HepG2 (cell line): ENCODE data around the gene TRIO. TPM values are rescaled to one million over a fixed set of nuclear protein-coding genes. Genes with fewer than 3 reads are reported as not detected.

Experiments used
- ATAC-seq: fragments of 200-7000 bp; cut with Tn5 transposase; 3 replicates; pipeline ENCODE4 v1.9.1; 2020; ENCODE audit warnings: mild to moderate bottlenecking, moderate library complexity
- BruUV-seq: library from RNA; stranded (reverse); fragments of 400-500 nt; replicated peaks from 2 replicates; lab custom pipeline; 2021; lab: Mats Ljungman, UMichigan
- CTCF ChIA-PET: fragments of 300-600 bp; formaldehyde crosslinking; extraction: SDS; loops from one replicate; lab custom pipeline; 2021; ENCODE audit warnings: low total read pairs, inconsistent platforms, low intra/inter-chr PET ratio; lab: Yijun Ruan, JAX
- POLR2A ChIA-PET: fragments of 350-600 bp; sonication (Branson Sonifier 250); formaldehyde crosslinking; loops from one replicate; lab custom pipeline; 2020; ENCODE audit warnings: antibody characterized with exemption, inconsistent platforms; lab: Yijun Ruan, JAX
- DNase-seq: peaks from one replicate; pipeline ENCODE4 v3.0.0-alpha.2; 2015; ENCODE audit warnings: low spot score
- FAIRE-seq: peaks from 3 replicates; lab custom pipeline; 2011; peaks lifted over from hg19 to GRCh38; lab: Jason Lieb, UNC
- H2AFZ ChIP-seq: one replicate; pipeline ENCODE4 v1.6.1; 2011; ENCODE audit warnings: low read length, inconsistent platforms
- H3K27ac ChIP-seq: fragments of 300-600 bp; 3 replicates; pipeline ENCODE4 v1.8.0; 2011; ENCODE audit warnings: mixed run types, mild to moderate bottlenecking, mixed read lengths, low read length, inconsistent platforms; ENCODE audit not compliant: insufficient read depth; ENCODE audit errors: extremely low read length
- H3K27me3 ChIP-seq, 2 experiments: fragments of 200-600 bp in 1 of 2; 2 replicates in 1 of 2; 3 replicates in 1 of 2; pipeline versions ENCODE4 v1.6.0 to v1.8.0; 2011; ENCODE audit warnings: low read length in 2 of 2, mild to moderate bottlenecking in 2 of 2, moderate library complexity in 2 of 2, inconsistent platforms in 1 of 2; ENCODE audit not compliant: insufficient read depth in 2 of 2, control insufficient read depth in 1 of 2
- H3K36me3 ChIP-seq, 2 experiments: fragments of 200-600 bp in 1 of 2; replicated peaks in 1 of 2; 2 replicates in 1 of 2; 3 replicates in 1 of 2; pipeline versions ENCODE4 v1.5.1 to v1.8.0; 2011; ENCODE audit warnings: low read length in 2 of 2, inconsistent platforms in 1 of 2; ENCODE audit not compliant: insufficient read depth in 2 of 2, control insufficient read depth in 1 of 2
- H3K4me1 ChIP-seq: 2 replicates; pipeline ENCODE4 v1.5.1; 2012; ENCODE audit warnings: low read length, inconsistent platforms; ENCODE audit not compliant: insufficient read depth
- H3K4me2 ChIP-seq: 2 replicates; pipeline ENCODE4 v1.6.0; 2011; ENCODE audit warnings: low read depth, low read length, inconsistent platforms
- H3K4me3 ChIP-seq, 3 experiments: fragments of 200-600 bp in 1 of 3; sonication (generic), shearing (Covaris generic) in 1 of 3; replicated peaks in 1 of 3; 2 replicates each; pipeline ENCODE4 v1.5.1; 2011 to 2016; ENCODE audit warnings: low read length in 3 of 3, inconsistent platforms in 2 of 3, low read depth in 2 of 3, mild to moderate bottlenecking in 2 of 3, control low read depth in 1 of 3, mixed read lengths in 1 of 3; ENCODE audit not compliant: insufficient read depth in 1 of 3
- H3K79me2 ChIP-seq: one replicate; pipeline ENCODE4 v1.6.1; 2011; ENCODE audit warnings: low read length, inconsistent platforms; ENCODE audit not compliant: insufficient read depth
- H3K9ac ChIP-seq: 2 replicates; pipeline ENCODE4 v1.6.0; 2011; ENCODE audit warnings: mild to moderate bottlenecking, low read depth, low read length, inconsistent platforms; ENCODE audit not compliant: insufficient read depth
- H3K9me3 ChIP-seq: 2 replicates; pipeline ENCODE4 v1.5.1; 2012; ENCODE audit warnings: mild to moderate bottlenecking, low read length
- H4K20me1 ChIP-seq: 2 replicates; pipeline ENCODE4 v1.6.0; 2011; ENCODE audit warnings: inconsistent platforms, mild to moderate bottlenecking, low read length, moderate library complexity; ENCODE audit not compliant: insufficient read depth
- ATF7-NPFF ChIP-seq: sonication (generic); formaldehyde crosslinking; IDR thresholded peaks from 2 replicates; pipeline ENCODE4 v1.8.1; 2023; ENCODE audit warnings: mild to moderate bottlenecking, low read depth, missing genetic modification reagents, moderate library complexity
- CENPX ChIP-seq: sonication (generic); formaldehyde crosslinking; IDR thresholded peaks from 2 replicates; pipeline ENCODE4 v1.9.0; 2021; ENCODE audit warnings: mild to moderate bottlenecking, missing genetic modification reagents, moderate library complexity
- JUN ChIP-seq: sonication (generic); formaldehyde crosslinking; IDR thresholded peaks from 2 replicates; pipeline ENCODE4 v1.4.0; 2020; ENCODE audit warnings: mild to moderate bottlenecking, missing genetic modification reagents
- KAT8 ChIP-seq: IDR thresholded peaks from 2 replicates; pipeline ENCODE4 v1.6.1; 2016; ENCODE audit warnings: missing genetic modification reagents, missing compliant biosample characterization
- MAF1 ChIP-seq: sonication (generic); formaldehyde crosslinking; IDR thresholded peaks from 2 replicates; pipeline ENCODE4 v1.5.0; 2020; ENCODE audit warnings: missing genetic modification reagents, borderline replicate concordance
- PBX2 ChIP-seq: IDR thresholded peaks from 2 replicates; pipeline ENCODE4 v1.6.1; 2016; ENCODE audit warnings: control low read depth
- PREB ChIP-seq: sonication (generic); formaldehyde crosslinking; IDR thresholded peaks from 2 replicates; pipeline ENCODE4 v1.4.0; 2020; ENCODE audit warnings: missing genetic modification reagents
- PRPF4 ChIP-seq: fragments of 200-400 bp; formaldehyde crosslinking; IDR thresholded peaks from 2 replicates; pipeline ENCODE4 v1.6.1; 2016; ENCODE audit warnings: low read length, low read depth; ENCODE audit not compliant: poor library complexity, severe bottlenecking
- PTBP1 ChIP-seq: fragments of 200-400 bp; formaldehyde crosslinking; IDR thresholded peaks from 2 replicates; pipeline ENCODE4 v1.6.1; 2018; ENCODE audit warnings: low read length, low read depth; ENCODE audit not compliant: poor library complexity, severe bottlenecking
- YY1 ChIP-seq: IDR thresholded peaks from 2 replicates; pipeline ENCODE4 v1.6.1; 2011; ENCODE audit warnings: low read length, low read depth, moderate library complexity, mild to moderate bottlenecking; ENCODE audit not compliant: insufficient read depth, insufficient replicate concordance
- ZMYM3 ChIP-seq: sonication (generic); formaldehyde crosslinking; IDR thresholded peaks from 2 replicates; pipeline ENCODE4 v1.5.1; 2020; ENCODE audit warnings: mild to moderate bottlenecking, missing genetic modification reagents
- ZNF101 ChIP-seq: sonication (generic); formaldehyde crosslinking; IDR thresholded peaks from 2 replicates; pipeline ENCODE4 v1.4.0; 2020; ENCODE audit warnings: mild to moderate bottlenecking, low read depth, missing genetic modification reagents, borderline replicate concordance
- ZNF609 ChIP-seq: sonication (generic); formaldehyde crosslinking; IDR thresholded peaks from 2 replicates; pipeline ENCODE4 v1.4.0; 2020; ENCODE audit warnings: mild to moderate bottlenecking, missing genetic modification reagents, borderline replicate concordance
- WGBS: methylation state at CpG from one replicate; pipeline ENCODE4 v1.1.6; 2017; ENCODE audit warnings: low lambda C conversion rate; 5-methylcytosine and 5-hydroxymethylcytosine counted together
- in situ Hi-C: cut with HindIII; loops from 2 replicates; pipeline ENCODE4 v1.10.0; 2017; ENCODE audit warnings: low pct_unique_long_range_greater_than_20kb; ENCODE audit not compliant: extremely low pct_ligation_motif_present
- intact Hi-C: fragments of 100-400 bp; cut with micrococcal nuclease; formaldehyde crosslinking; loops from one replicate; pipeline ENCODE4 v1.10.0; 2022; ENCODE audit not compliant: unreplicated experiment
- polyA plus RNA-seq, 8 experiments: library from polyadenylated mRNA; depleted of rRNA in 3 of 8; stranded (reverse) in 7 of 8; unstranded in 1 of 8; fragments of >200 nt; fragmentation: Illumina TruSeq in 4 of 8; extraction: Trizol in 4 of 8; gene quantifications; 2 replicates each; pipeline versions ENCODE4 v1.2.1 to v1.2.3, GENCODE V29; 2011 to 2016; ENCODE audit warnings: low read depth in 4 of 8, missing spikeins in 1 of 8, mixed read lengths in 1 of 8; ENCODE audit not compliant: insufficient read depth in 1 of 8
- total RNA-seq, 5 experiments: library from RNA; depleted of rRNA; stranded (reverse); fragments of >200 nt; fragmentation: Illumina TruSeq; extraction: Trizol; gene quantifications; 2 replicates each; pipeline ENCODE4 v1.2.3, GENCODE V29; 2016; ENCODE audit warnings: low read depth in 1 of 5
- TF ChIP-seq, protein P1 (sequence below): IDR thresholded peaks from 2 replicates; pipeline ENCODE4 v1.6.1; 2016

The TRIO gene
- total and polyA plus RNA-seq, 2 of the 13 experiments (the other 11 are each of a cell fraction or from before 2014, with no cell fraction given) = 45.2 to 45.9 TPM

GRCh38 chr5:14309199-14309598 lies 166.1 kb downstream of the TRIO start (continued):
- TF ChIP-seq PREB (CRISPR knock-in tag) = no peak
- TF ChIP-seq, protein P1, sequence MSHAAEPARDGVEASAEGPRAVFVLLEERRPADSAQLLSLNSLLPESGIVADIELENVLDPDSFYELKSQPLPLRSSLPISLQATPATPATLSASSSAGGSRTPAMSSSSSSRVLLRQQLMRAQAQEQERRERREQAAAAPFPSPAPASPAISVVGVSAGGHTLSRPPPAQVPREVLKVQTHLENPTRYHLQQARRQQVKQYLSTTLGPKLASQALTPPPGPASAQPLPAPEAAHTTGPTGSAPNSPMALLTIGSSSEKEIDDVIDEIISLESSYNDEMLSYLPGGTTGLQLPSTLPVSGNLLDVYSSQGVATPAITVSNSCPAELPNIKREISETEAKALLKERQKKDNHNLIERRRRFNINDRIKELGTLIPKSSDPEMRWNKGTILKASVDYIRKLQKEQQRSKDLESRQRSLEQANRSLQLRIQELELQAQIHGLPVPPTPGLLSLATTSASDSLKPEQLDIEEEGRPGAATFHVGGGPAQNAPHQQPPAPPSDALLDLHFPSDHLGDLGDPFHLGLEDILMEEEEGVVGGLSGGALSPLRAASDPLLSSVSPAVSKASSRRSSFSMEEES = no peak

DNA sequence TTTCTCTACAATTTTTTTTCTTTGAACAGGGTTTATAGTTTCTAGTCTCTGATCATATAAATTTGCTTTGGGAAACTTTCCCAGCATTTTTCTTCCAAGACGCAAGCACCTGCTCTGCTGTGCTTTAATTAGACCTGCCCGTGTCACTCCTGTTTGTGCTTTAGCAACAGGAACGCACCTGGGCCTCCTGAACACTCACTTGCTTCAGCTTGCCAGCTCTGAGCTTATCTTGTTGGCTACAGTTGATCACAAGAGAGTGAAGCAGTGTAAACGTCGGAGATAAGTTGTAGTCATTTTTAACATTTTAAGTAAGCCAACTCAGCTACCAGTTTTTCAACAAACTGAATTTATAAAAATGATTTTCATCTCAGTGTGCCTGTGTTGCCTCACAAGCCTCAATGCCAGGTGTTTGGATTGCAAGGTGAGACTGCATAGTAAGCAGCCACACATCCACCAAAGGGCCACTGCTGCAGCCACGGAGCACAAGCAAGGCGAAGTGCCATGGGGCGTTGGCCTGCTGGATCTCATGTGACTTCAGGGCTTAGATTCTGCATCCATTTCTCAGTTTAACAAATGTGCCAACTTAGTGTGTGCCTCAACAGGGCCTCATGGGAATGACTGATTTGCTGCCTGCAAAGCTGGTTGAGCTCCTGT lies 166.9 kb downstream of the TRIO start:
- Histone ChIP-seq H3K79me2 (no peaks in the 10 kb centered on the region), H3K4me1 (no peaks in the 10 kb centered on the region), H3K9ac (no peak overlapping the region), H3K4me3 (no peak overlapping the region), H3K36me3 (peaks cover 15 to 74% of the 10 kb centered on the region in 2 experiments), H3K27ac (no peak overlapping the region), H3K4me2 (no peak overlapping the region), H3K9me3 (no peaks in the 10 kb centered on the region), H2AFZ (no peak overlapping the region), H4K20me1 (0 out of 2 replicates have a peak, but pooled peaks cover 4% of the 10 kb centered on the region), H3K27me3 (no peaks in the 10 kb centered on the region)
- FAIRE-seq (no peak), ATAC-seq (no peak), DNase-seq (no peak)
- CTCF ChIA-PET = no interaction called here
- intact Hi-C loops (no loop called here), in situ Hi-C loops (no loop called here)
- POLR2A ChIA-PET = no interaction called here
- WGBS = 97% methylated on average over 6 of the region's 8 CpGs
- no TSS peak for BruUV-seq
- no peak for TF ChIP-seq PBX2 (CRISPR knock-in tag)
- no peak for TF ChIP-seq JUN
- no peak for TF ChIP-seq ZNF101 (CRISPR knock-in tag)
- no peak for TF ChIP-seq ATF7-NPFF
- no peak for TF ChIP-seq PRPF4
- no peak for TF ChIP-seq CENPX (CRISPR knock-in tag)
- no peak for TF ChIP-seq YY1
- TF ChIP-seq PTBP1 = no peak
- no peak for TF ChIP-seq ZNF609 (CRISPR knock-in tag)
- TF ChIP-seq ZMYM3 (CRISPR knock-in tag) = no peak
- no peak for TF ChIP-seq KAT8 (CRISPR knock-in tag)
- TF ChIP-seq MAF1 (CRISPR knock-in tag) = no peak
